T-helper 1 cell treated with Interleukin-12 subunit alpha and Interleukin-12 subunit beta and Interleukin-4 antibody, amounts not matched to agents 30 ng/mL and 1 ng/mL, for 36 hours (primary cell): ENCODE results near the gene TSEN2. TPM values are rescaled to one million over a fixed set of nuclear protein-coding genes. Genes with fewer than 3 reads are reported as not detected.
"Not testable (repeated sequence)": the region's sequence is repeated elsewhere in the genome, so short reads cannot be mapped to it uniquely, and the experiment has no call there.

Experiments used
- intact Hi-C: fragments of 100-400 bp; cut with micrococcal nuclease; formaldehyde crosslinking; loops from one replicate; pipeline ENCODE4 v1.15.1; 2024
- total RNA-seq: library from RNA; stranded (reverse); gene quantifications from 2 replicates; pipeline ENCODE4 v1.2.3, GENCODE V29; 2022

Gene TSEN2
- total RNA-seq, 1 donor from 2014 or later: 13.3 TPM

GRCh38 chr3:12471241-12471640, 13.0 kb upstream of the TSEN2 start:
- intact Hi-C loops: no loop called here

GRCh38 chr3:12472000-12472610, 12.2 kb upstream of the TSEN2 start:
- intact Hi-C loops: no loop called here

GRCh38 chr3:12472796-12473195, 11.5 kb upstream of the TSEN2 start:
- intact Hi-C loops: no loop called here

GRCh38 chr3:12473511-12473910, 10.8 kb upstream of the TSEN2 start:
- intact Hi-C loops: no loop called here

- intact Hi-C loops: no loop called here
These were observed 7.9 kb upstream of the TSEN2 start for GRCh38 chr3:12476238-12476897.

GRCh38 chr3:12477256-12477655, 7.0 kb upstream of the TSEN2 start:
- intact Hi-C loops: no loop called here

GRCh38 chr3:12478326-12478725, 6.0 kb upstream of the TSEN2 start:
- intact Hi-C loops: no loop called here

- intact Hi-C loops: not testable (repeated sequence)
These were observed 5.1 kb upstream of the TSEN2 start for GRCh38 chr3:12479198-12479597.

- intact Hi-C loops: loop anchor here (1.0 to 10.0 kb wide), 6 partner anchors 345 to 1645 kb away; partner anchors contain the start of genes CHCHD4, TMEM43 and VGLL4
These were observed 4.3 kb upstream of the TSEN2 start for GRCh38 chr3:12479919-12480427.

GRCh38 chr3:12483410-12483809, 870 bp upstream of the TSEN2 start:
- intact Hi-C loops: loop anchor here (5.0 to 10.0 kb wide), 5 partner anchors 484 to 1641 kb away; partner anchors contain the start of genes CHCHD4, TMEM43 and VGLL4

GRCh38 chr3:12483872-12484197, 445 bp upstream of the TSEN2 start:
- intact Hi-C loops: loop anchor here (1.0 to 10.0 kb wide), 19 partner anchors 73 to 1641 kb away; partner anchors contain the start of genes CHCHD4, MKRN2, NUP210 and PPARG

GRCh38 chr3:12484983-12485327, 675 bp downstream of the TSEN2 start:
- intact Hi-C loops: loop anchor here (1.0 to 10.0 kb wide), 19 partner anchors 72 to 1640 kb away; partner anchors contain the start of genes CHCHD4, MKRN2, NUP210 and PPARG

GRCh38 chr3:12486001-12486400, 1.7 kb downstream of the TSEN2 start:
- intact Hi-C loops: loop anchor here (10.0 kb wide), 2 partner anchors 1111 to 1639 kb away; partner anchors contain the start of genes CHCHD4 and TMEM43

- intact Hi-C loops: loop anchor here (10.0 kb wide), 2 partner anchors 1112 to 1638 kb away; partner anchors contain the start of genes CHCHD4 and TMEM43
These were observed 2.6 kb downstream of the TSEN2 start for GRCh38 chr3:12486916-12487315.

GRCh38 chr3:12487336-12487735, 3.1 kb downstream of the TSEN2 start:
- intact Hi-C loops: loop anchor here (10.0 kb wide), 2 partner anchors 1113 to 1637 kb away; partner anchors contain the start of genes CHCHD4 and TMEM43

GRCh38 chr3:12487786-12488185, 3.5 kb downstream of the TSEN2 start:
- intact Hi-C loops: loop anchor here (10.0 kb wide), 2 partner anchors 1113 to 1637 kb away; partner anchors contain the start of genes CHCHD4 and TMEM43

- intact Hi-C loops: loop anchor here (10.0 kb wide), 2 partner anchors 1115 to 1635 kb away; partner anchors contain the start of genes CHCHD4 and TMEM43
These were observed 5.1 kb downstream of the TSEN2 start for GRCh38 chr3:12489368-12489767.

- intact Hi-C loops: loop anchor here (10.0 kb wide), 2 partner anchors 1115 to 1635 kb away; partner anchors contain the start of genes CHCHD4 and TMEM43
These were observed 5.6 kb downstream of the TSEN2 start for GRCh38 chr3:12489832-12490231.

GRCh38 chr3:12490547-12490946, 6.3 kb downstream of the TSEN2 start:
- intact Hi-C loops: no loop called here

GRCh38 chr3:12495749-12496452, 11.6 kb downstream of the TSEN2 start:
- intact Hi-C loops: no loop called here

GRCh38 chr3:12496453-12496761, 12.1 kb downstream of the TSEN2 start:
- intact Hi-C loops: no loop called here

GRCh38 chr3:12499474-12499873, 15.2 kb downstream of the TSEN2 start:
- intact Hi-C loops: no loop called here
